ENCODE measurements around the gene PTCRA.

Gene PTCRA

GRCh38 chr6:42962096-42962495 lies 46.2 kb downstream of the PTCRA start:
- no peak for FAIRE-seq
- no peak for DNase-seq (ENCODE audit: insufficient read length, low spot score)
- TF ChIP-seq, protein P1, sequence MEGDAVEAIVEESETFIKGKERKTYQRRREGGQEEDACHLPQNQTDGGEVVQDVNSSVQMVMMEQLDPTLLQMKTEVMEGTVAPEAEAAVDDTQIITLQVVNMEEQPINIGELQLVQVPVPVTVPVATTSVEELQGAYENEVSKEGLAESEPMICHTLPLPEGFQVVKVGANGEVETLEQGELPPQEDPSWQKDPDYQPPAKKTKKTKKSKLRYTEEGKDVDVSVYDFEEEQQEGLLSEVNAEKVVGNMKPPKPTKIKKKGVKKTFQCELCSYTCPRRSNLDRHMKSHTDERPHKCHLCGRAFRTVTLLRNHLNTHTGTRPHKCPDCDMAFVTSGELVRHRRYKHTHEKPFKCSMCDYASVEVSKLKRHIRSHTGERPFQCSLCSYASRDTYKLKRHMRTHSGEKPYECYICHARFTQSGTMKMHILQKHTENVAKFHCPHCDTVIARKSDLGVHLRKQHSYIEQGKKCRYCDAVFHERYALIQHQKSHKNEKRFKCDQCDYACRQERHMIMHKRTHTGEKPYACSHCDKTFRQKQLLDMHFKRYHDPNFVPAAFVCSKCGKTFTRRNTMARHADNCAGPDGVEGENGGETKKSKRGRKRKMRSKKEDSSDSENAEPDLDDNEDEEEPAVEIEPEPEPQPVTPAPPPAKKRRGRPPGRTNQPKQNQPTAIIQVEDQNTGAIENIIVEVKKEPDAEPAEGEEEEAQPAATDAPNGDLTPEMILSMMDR (IDR thresholded peaks at IDR 0.05; ENCODE audit: insufficient read depth, missing control alignments), result no peak

- FAIRE-seq (no peak), DNase-seq (ENCODE audit: insufficient read length, low spot score) (no peak)
These were observed 46.8 kb downstream of the PTCRA start for GRCh38 chr6:42962502-42963178.

DNA sequence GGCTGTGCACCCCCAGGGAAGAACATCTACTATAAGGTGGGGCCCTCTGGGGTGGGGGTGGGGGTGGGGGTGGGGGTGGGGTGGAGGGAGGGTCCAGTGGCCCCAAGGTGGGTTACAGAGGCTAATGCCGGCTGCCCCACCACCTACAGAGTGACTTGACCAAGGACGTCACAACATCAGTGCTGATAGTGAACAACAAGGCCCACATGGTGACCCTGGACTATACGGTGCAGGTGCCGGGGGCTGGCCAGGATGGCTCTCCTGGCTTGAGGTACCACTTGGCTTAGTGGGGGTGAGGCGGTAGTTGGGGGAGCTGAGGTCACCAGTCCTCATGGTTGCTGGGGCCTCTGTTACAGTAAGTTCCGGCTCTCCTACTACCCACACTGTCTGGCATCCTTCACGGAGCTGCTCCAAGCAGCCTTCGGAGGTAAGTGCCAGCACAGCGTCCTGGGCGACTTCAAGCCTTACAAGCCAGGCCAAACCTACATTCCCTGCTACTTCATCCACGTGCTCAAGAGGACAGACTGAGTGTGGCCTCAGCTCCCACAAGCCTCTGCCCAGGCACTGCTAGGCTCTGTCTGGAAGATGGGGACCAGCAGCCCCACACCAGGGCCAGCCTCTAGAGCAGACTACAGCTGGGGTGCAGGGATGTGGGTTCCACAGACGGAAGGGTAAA lies 47.5 kb downstream of the PTCRA start:
- FAIRE-seq (no peak), DNase-seq (ENCODE audit: insufficient read length, low spot score) (no peak)
- TF ChIP-seq, protein P1 (IDR thresholded peaks at IDR 0.05; ENCODE audit: insufficient read depth, missing control alignments), result no peak

More at GRCh38 chr6:42962502-42963178, 46.8 kb downstream of the PTCRA start:
- TF ChIP-seq, protein P1 (IDR thresholded peaks at IDR 0.05; ENCODE audit: insufficient read depth, missing control alignments), result no peak

- peak; percentile 50 for DNase-seq (ENCODE audit: insufficient read length, low spot score)
- no peak for FAIRE-seq
- TF ChIP-seq, protein P1 (IDR thresholded peaks at IDR 0.05; ENCODE audit: insufficient read depth, missing control alignments), result peak; percentile 53
These were observed 48.2 kb downstream of the PTCRA start for GRCh38 chr6:42963855-42964605.

DNA sequence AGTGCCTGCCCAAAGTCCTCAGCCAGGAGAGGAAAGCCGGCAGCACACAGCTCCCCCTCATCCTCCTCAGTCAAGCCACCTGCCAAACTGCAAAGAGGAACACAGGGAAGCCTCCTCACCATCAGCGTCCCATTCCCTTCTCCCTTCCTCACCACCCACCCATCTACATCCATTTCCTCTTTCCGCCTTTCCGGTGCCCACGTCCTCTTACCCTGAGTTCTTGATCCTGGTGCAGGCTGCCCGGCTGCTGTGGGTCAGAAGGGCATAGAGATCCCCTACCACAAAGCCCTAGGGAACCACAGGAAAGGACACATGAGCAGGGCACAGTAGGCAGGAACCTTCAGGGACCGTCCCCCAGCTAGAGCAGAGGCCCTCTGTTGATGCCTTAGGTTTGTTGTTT lies 50.7 kb downstream of the PTCRA start:
- TF ChIP-seq, protein P1 (IDR thresholded peaks at IDR 0.05; ENCODE audit: insufficient read depth, missing control alignments), result no peak
- FAIRE-seq, result no peak
- DNase-seq (ENCODE audit: insufficient read length, low spot score), result no peak

DNA sequence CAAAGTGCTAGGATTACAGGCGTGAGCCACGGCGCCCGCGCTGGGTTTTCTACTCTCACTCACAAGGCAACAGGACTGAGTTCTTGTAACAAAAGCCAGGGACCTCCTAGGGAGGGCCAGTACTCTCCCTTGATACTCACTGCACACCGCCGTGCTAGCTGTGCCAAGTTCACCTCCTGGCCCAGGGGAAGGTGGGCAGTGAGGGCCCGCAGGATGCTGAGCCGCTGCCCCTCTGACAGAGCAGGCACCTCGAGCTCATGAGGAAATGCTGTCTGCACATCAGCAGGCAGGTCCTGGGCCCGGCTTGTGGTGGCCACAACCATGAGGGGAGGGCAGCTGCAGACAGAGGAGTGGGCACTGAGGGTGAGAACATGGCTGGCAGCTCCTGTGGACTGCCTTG lies 51.4 kb downstream of the PTCRA start:
- TF ChIP-seq, protein P1 (IDR thresholded peaks at IDR 0.05; ENCODE audit: insufficient read depth, missing control alignments), result no peak
- DNase-seq (ENCODE audit: insufficient read length, low spot score) (no peak), FAIRE-seq (no peak)
